Body of pancreas (tissue), 4 donors: ENCODE measurements around the gene MRPL51. TPM values are rescaled to one million over a fixed set of nuclear protein-coding genes. Genes with fewer than 3 reads are reported as not detected.
A peak's percentile ranks its signal among the peaks of the same experiment; 100 is the strongest.
"Not testable (repeated sequence)": the region's sequence is repeated elsewhere in the genome, so short reads cannot be mapped to it uniquely, and the experiment has no call there.

Experiments
- ATAC-seq: fragments of 150-250 bp; one replicate; pipeline ENCODE4 v1.9.1; 2016
- DNase-seq, 4 donors: peaks; one replicate each; pipeline ENCODE4 v3.0.0-alpha.2; 2019
- H3K27ac ChIP-seq, 4 donors: fragments of 200-600 bp; sonication (generic); 1 replicate in 3 of 4; 2 replicates in 1 of 4; pipeline versions ENCODE4 v1.5.1 to v1.6.1; 2016 to 2019; ENCODE audit warnings: mild to moderate bottlenecking in 1 of 4, mixed read lengths in 1 of 4, moderate library complexity in 1 of 4
- H3K27me3 ChIP-seq, 2 donors: fragments of 200-600 bp; sonication (generic); one replicate each; pipeline ENCODE4 v1.6.0; 2016; ENCODE audit warnings: mild to moderate bottlenecking in 1 of 2
- H3K36me3 ChIP-seq, 2 donors: fragments of 200-600 bp; sonication (generic); replicated peaks in 1 of 2; 2 replicates each; pipeline ENCODE4 v1.5.1; 2016; ENCODE audit warnings: low read depth in 2 of 2; ENCODE audit not compliant: insufficient read depth in 1 of 2
- H3K4me1 ChIP-seq: fragments of 200-600 bp; sonication (generic); one replicate; pipeline ENCODE4 v1.6.0; 2016
- H3K4me3 ChIP-seq, 2 donors: fragments of 200-600 bp; sonication (generic); 1 replicate in 1 of 2; 2 replicates in 1 of 2; pipeline ENCODE4 v1.5.1; 2016 to 2019
- H3K9me3 ChIP-seq, 3 donors: fragments of 200-600 bp; sonication (generic); 1 replicate in 2 of 3; 2 replicates in 1 of 3; pipeline ENCODE4 v1.5.1; 2016
- POLR2A ChIP-seq, 3 donors: fragments of 450-650 bp; IDR thresholded peaks; one replicate each; pipeline ENCODE4 v1.6.1; 2016; ENCODE audit warnings: antibody characterized with exemption in 3 of 3, mild to moderate bottlenecking in 2 of 3
- WGBS, 2 donors: methylation state at CpG; one replicate each; pipeline ENCODE4 v1.1.5; 2017; 5-methylcytosine and 5-hydroxymethylcytosine counted together
- intact Hi-C: fragments of 100-400 bp; cut with DNase I; formaldehyde crosslinking; loops from one replicate; pipeline ENCODE4 v1.15.1; 2023
- total RNA-seq, 2 donors: library from RNA; depleted of rRNA; stranded (reverse); fragments of >200 nt; gene quantifications; one replicate each; pipeline ENCODE4 v1.1.0, GENCODE V29; 2016
- TF ChIP-seq, protein P1 (sequence below), 7 experiments: fragments of 450-650 bp in 4 of 7; fragments of 200-600 bp in 3 of 7; sonication (generic) in 3 of 7; IDR thresholded peaks; one replicate each; pipeline ENCODE4 v1.5.1; 2016 to 2019; ENCODE audit warnings: antibody characterized with exemption in 7 of 7

Gene MRPL51
- total RNA-seq, 2 donors from 2014 or later = 23.6 to 25.1 TPM

GRCh38 chr12:6476489-6476888 is 16.6 kb downstream of the MRPL51 start:
- Histone ChIP-seq H3K27me3 (no peaks in the 10 kb centered on the region), H3K36me3 (no peaks in the 10 kb centered on the region), H3K27ac (no peak overlapping the region), H3K9me3 (no peaks in the 10 kb centered on the region), H3K4me3 (no peak overlapping the region), H3K4me1 (peaks cover under 1% of the 10 kb centered on the region)
- no peak for DNase-seq
- no peak for ATAC-seq
- intact Hi-C loops = no loop called here
- 69 to 75% methylated on average over 3 of the region's 3 CpGs for whole genome bisulfite sequencing, 2 donors
- TF ChIP-seq POLR2A (IDR thresholded peaks at IDR 0.05) = no peak
- TF ChIP-seq, protein P1, sequence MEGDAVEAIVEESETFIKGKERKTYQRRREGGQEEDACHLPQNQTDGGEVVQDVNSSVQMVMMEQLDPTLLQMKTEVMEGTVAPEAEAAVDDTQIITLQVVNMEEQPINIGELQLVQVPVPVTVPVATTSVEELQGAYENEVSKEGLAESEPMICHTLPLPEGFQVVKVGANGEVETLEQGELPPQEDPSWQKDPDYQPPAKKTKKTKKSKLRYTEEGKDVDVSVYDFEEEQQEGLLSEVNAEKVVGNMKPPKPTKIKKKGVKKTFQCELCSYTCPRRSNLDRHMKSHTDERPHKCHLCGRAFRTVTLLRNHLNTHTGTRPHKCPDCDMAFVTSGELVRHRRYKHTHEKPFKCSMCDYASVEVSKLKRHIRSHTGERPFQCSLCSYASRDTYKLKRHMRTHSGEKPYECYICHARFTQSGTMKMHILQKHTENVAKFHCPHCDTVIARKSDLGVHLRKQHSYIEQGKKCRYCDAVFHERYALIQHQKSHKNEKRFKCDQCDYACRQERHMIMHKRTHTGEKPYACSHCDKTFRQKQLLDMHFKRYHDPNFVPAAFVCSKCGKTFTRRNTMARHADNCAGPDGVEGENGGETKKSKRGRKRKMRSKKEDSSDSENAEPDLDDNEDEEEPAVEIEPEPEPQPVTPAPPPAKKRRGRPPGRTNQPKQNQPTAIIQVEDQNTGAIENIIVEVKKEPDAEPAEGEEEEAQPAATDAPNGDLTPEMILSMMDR (IDR thresholded peaks at IDR 0.05) = no peak

- WGBS, 2 donors = 81 to 83% methylated on average over 7 to 34 of the region's 48 CpGs
Measured at GRCh38 chr12:6475233-6475975, 17.7 kb downstream of the MRPL51 start.

DNA sequence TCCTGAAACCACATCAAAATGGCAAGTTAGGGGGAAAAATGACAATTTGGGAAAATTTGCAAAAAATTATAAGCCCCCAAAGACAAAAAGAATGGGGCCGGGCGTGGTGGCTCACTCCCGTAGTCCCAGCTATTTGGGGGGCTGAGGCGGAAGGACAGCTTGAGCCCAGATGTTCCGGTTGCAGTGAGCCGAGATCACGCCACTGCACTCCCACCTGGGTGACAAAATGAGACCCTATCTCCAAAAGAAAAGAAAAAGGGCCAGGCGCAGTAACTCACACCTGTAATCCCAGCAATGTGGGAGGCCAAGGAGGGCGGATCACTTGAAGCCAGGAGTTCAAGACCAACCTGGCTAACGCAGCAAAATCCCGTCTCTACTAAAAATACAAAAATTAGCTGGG is 20.6 kb downstream of the MRPL51 start:
- WGBS, 2 donors = 74 to 78% methylated on average over 10 to 11 of the region's 11 CpGs
- Histone ChIP-seq H3K4me3 (no peak overlapping the region), H3K9me3 (no peaks in the 10 kb centered on the region), H3K4me1 (peaks cover 29% of the 10 kb centered on the region), H3K27me3 (no peaks in the 10 kb centered on the region), H3K27ac (no peak overlapping the region), H3K36me3 (no peaks in the 10 kb centered on the region)
- intact Hi-C loops = no loop called here
- DNase-seq = no peak
- ATAC-seq = no peak
- no peak for TF ChIP-seq POLR2A (IDR thresholded peaks at IDR 0.05)

More at GRCh38 chr12:6475233-6475975, 17.7 kb downstream of the MRPL51 start:
- H3K4me1 ChIP-seq, H3K4me3 ChIP-seq, intact Hi-C loops, H3K27ac ChIP-seq, H3K9me3 ChIP-seq, ATAC-seq, DNase-seq, H3K36me3 ChIP-seq, H3K27me3 ChIP-seq: not testable (repeated sequence)

GRCh38 chr12:6471989-6472360 is 21.1 kb downstream of the MRPL51 start:
- intact Hi-C loops = no loop called here
- H3K4me1 ChIP-seq = peaks cover 29% of the 10 kb centered on the region
- H3K27me3 ChIP-seq = no peaks in the 10 kb centered on the region
- TF ChIP-seq, protein P1 (IDR thresholded peaks at IDR 0.05) = no peak
- TF ChIP-seq POLR2A (IDR thresholded peaks at IDR 0.05) = no peak
- ATAC-seq (no peak), DNase-seq (no peak)
- no peaks in the 10 kb centered on the region for H3K9me3 ChIP-seq
- no peaks in the 10 kb centered on the region for H3K36me3 ChIP-seq
- no peak overlapping the region for H3K27ac ChIP-seq
- WGBS, 2 donors = 71 to 86% methylated on average over 1 of the region's 1 CpG
- no peak overlapping the region for H3K4me3 ChIP-seq

DNA sequence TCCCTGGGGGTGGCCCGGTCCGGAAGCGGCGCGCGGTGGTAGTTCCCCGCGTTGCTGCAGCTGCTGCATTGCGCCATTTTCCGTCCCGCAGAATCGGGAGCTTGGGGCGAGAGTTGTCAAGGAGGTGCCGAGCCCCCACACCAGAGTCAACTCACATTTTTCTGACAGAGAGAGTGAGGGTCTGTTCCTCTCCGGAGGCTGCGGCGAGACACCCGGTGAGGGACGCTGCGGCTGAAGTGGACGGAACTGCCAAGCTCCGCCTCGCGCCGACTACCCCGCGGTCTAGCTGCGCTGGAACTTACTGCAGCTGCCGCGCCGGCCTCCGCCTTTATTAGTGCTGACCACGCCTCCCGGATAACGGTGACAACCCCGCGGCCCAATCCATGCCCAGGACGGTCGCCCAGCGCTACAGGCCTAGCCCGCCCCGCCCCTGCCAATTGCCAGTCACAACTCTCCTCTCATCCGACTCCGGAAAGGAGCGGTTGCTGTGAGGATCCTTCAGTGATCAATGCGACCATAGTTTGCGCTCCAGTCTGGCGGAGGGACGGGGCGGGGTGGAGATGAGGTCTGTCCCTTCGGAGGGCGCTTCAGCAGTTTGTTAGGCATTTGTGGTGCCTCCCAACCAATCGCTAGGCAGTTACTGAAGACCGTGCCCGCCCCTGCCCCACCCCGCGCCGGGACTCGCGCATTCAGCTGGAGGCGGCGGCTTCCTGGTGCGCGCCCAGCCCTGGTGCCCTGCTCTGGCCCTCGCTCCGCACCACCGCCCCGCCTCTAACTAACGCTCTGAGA is 22.5 kb downstream of the MRPL51 start, which contains the start of gene VAMP1:
Gene VAMP1, minus strand, starts transcription at position 303 of the 789 bp plus-strand sequence. Its CDS starts 146 bp downstream, at position 157.
- peak within 1 kb of the TSS; percentile 79 to 94 (median 84) for H3K27ac ChIP-seq
- peak; percentile 96 for ATAC-seq
- H3K4me1 ChIP-seq = peaks cover 29% of the 10 kb centered on the region
- peak within 1 kb of the TSS; percentile 56 to 59 for H3K4me3 ChIP-seq
- TF ChIP-seq, protein P1 (IDR thresholded peaks at IDR 0.05) = peak in 4 of 7 experiments; percentile 8 to 42 (median 37)
- peak; percentile 98 to 99 (median 99) for TF ChIP-seq POLR2A (IDR thresholded peaks at IDR 0.05)
- H3K27me3 ChIP-seq = no peaks in the 10 kb centered on the region
- peak; percentile 97 to 98 (median 98) for DNase-seq
- intact Hi-C loops = no loop called here
- no peaks in the 10 kb centered on the region for H3K9me3 ChIP-seq
- WGBS, 2 donors = 0 to 1% methylated on average over 7 to 66 of the region's 69 CpGs
- no peaks in the 10 kb centered on the region for H3K36me3 ChIP-seq
